Endodermal cell (in vitro differentiated cells): Measurements from ENCODE around the gene DIS3L. TPM values are rescaled to one million over a fixed set of nuclear protein-coding genes. Genes with fewer than 3 reads are reported as not detected.
"Not testable (repeated sequence)": the region's sequence is repeated elsewhere in the genome, so short reads cannot be mapped to it uniquely, and the experiment has no call there.

Experiments
- DNase-seq: peaks from one replicate; pipeline ENCODE4 v3.0.0-alpha.2; 2017
- H3K27ac ChIP-seq: 2 replicates; pipeline ENCODE4 v1.5.1; 2013; ENCODE audit warnings: mild to moderate bottlenecking, low read depth, low read length, moderate library complexity
- H3K27me3 ChIP-seq: 2 replicates; pipeline ENCODE4 v1.6.1; 2013; ENCODE audit warnings: mild to moderate bottlenecking, low read length, moderate library complexity; ENCODE audit not compliant: insufficient read depth, control insufficient read depth, poor library complexity, severe bottlenecking
- H3K36me3 ChIP-seq: 2 replicates; pipeline ENCODE4 v1.7.0; 2013; ENCODE audit warnings: mild to moderate bottlenecking, low read length, moderate library complexity; ENCODE audit not compliant: control insufficient read depth, insufficient read depth
- H3K4me1 ChIP-seq: one replicate; pipeline ENCODE4 v1.7.0; 2013; ENCODE audit warnings: low read length; ENCODE audit not compliant: control insufficient read depth, insufficient read depth
- H3K4me3 ChIP-seq: 2 replicates; pipeline ENCODE4 v1.5.1; 2013; ENCODE audit warnings: mild to moderate bottlenecking, low read length, moderate library complexity
- H3K9ac ChIP-seq: 2 replicates; pipeline ENCODE4 v1.6.1; 2013; ENCODE audit warnings: mild to moderate bottlenecking, low read length, moderate library complexity; ENCODE audit not compliant: poor library complexity, severe bottlenecking; ENCODE audit errors: extremely low read depth
- H3K9me3 ChIP-seq: 2 replicates; pipeline ENCODE4 v1.6.1; 2013; ENCODE audit warnings: mild to moderate bottlenecking, low read length, moderate library complexity; ENCODE audit not compliant: control insufficient read depth
- H3K27ac Mint-ChIP-seq: 2 replicates; pipeline ENCODE4 v1.8.0; 2020; ENCODE audit warnings: mixed read lengths
- H3K27me3 Mint-ChIP-seq: 2 replicates; pipeline ENCODE4 v1.8.0; 2021; ENCODE audit warnings: mild to moderate bottlenecking, mixed read lengths; ENCODE audit not compliant: insufficient read depth
- H3K36me3 Mint-ChIP-seq: 2 replicates; pipeline ENCODE4 v1.8.0; 2020; ENCODE audit warnings: low read depth, mixed read lengths
- H3K4me1 Mint-ChIP-seq: 2 replicates; pipeline ENCODE4 v1.8.0; 2020; ENCODE audit warnings: mixed read lengths
- H3K4me3 Mint-ChIP-seq: 2 replicates; pipeline ENCODE4 v1.8.0; 2020; ENCODE audit warnings: mild to moderate bottlenecking, moderate library complexity, mixed read lengths
- H3K9me3 Mint-ChIP-seq: 2 replicates; pipeline ENCODE4 v1.8.0; 2020; ENCODE audit warnings: mild to moderate bottlenecking, mixed read lengths
- CTCF ChIP-seq: fragments of 200-600 bp; sonication (generic); conservative IDR thresholded peaks from 2 replicates; pipeline ENCODE4 v1.5.0; 2021; ENCODE audit warnings: antibody characterized with exemption, mild to moderate bottlenecking
- WGBS, 2 experiments: methylation state at CpG; one replicate each; pipeline versions ENCODE4 v1.1.5 to v1.1.7; 2013; ENCODE audit warnings: missing lambda C conversion rate in 2 of 2, mixed read lengths in 1 of 2; ENCODE audit not compliant: insufficient coverage in 1 of 2, insufficient read length in 1 of 2; 5-methylcytosine and 5-hydroxymethylcytosine counted together
- total RNA-seq, 2 donors: library from RNA; stranded (reverse); fragmentation: NEBNext Ultra II Directional in 1 of 2; extraction: Animal tissue kit (Norgen Biotek cat#: 25700) in 1 of 2; gene quantifications; 2 replicates in 1 of 2; 3 replicates in 1 of 2; pipeline ENCODE4 v1.2.1, GENCODE V29; 2021

DIS3L gene
- total RNA-seq, 2 donors from 2014 or later, result 26.3 to 38.4 TPM

GRCh38 chr15:66356077-66356358 is 62.6 kb downstream of the DIS3L start:
- Histone ChIP-seq H3K4me1 (no peaks in the 10 kb centered on the region), H3K4me3 (peak overlapping the region; percentile 95), H3K27ac (peak overlapping the region; percentile 19), H3K9ac (peak overlapping the region; percentile 87), H3K9me3 (no peaks in the 10 kb centered on the region), H3K36me3 (peaks cover 14% of the 10 kb centered on the region), H3K27me3 (no peaks in the 10 kb centered on the region)
- H3K4me1 Mint-ChIP-seq, result peaks cover 6% of the 10 kb centered on the region
- no peak for DNase-seq
- 10 to 14% methylated on average over 8 to 12 of the region's 12 CpGs for WGBS, 2 experiments
- H3K4me3 Mint-ChIP-seq, result peak overlapping the region; percentile 91
- H3K27ac Mint-ChIP-seq, result peak overlapping the region; percentile 98
- H3K27me3 Mint-ChIP-seq, result no peaks in the 10 kb centered on the region
- TF ChIP-seq CTCF, result no peak
- H3K36me3 Mint-ChIP-seq, result peaks cover 22% of the 10 kb centered on the region
- no peaks in the 10 kb centered on the region for H3K9me3 Mint-ChIP-seq

- Histone ChIP-seq H3K9me3 (no peaks in the 10 kb centered on the region), H3K27me3 (no peaks in the 10 kb centered on the region), H3K9ac (peak within 1 kb of the TSS; percentile 87), H3K4me1 (no peaks in the 10 kb centered on the region), H3K4me3 (peak within 1 kb of the TSS; percentile 95), H3K36me3 (peaks cover 9% of the 10 kb centered on the region), H3K27ac (peak within 1 kb of the TSS; percentile 19)
- Mint-ChIP-seq H3K27ac (peak within 1 kb of the TSS; percentile 98), H3K36me3 (peaks cover 16% of the 10 kb centered on the region), H3K4me3 (peak within 1 kb of the TSS; percentile 91), H3K4me1 (peaks cover 6% of the 10 kb centered on the region), H3K9me3 (no peaks in the 10 kb centered on the region), H3K27me3 (no peaks in the 10 kb centered on the region)
- no peak for TF ChIP-seq CTCF
- DNase-seq, result peak; percentile 98
- WGBS, 2 experiments, result 12 to 19% methylated on average over 27 to 47 of the region's 51 CpGs
Observed at GRCh38 chr15:66356359-66357236, 63.2 kb downstream of the DIS3L start, which contains the start of gene TIPIN. TSS of gene TIPIN (minus strand) at chr15:66356685. CDS start at chr15:66352947, 3,738 bp downstream.

GRCh38 chr15:66359740-66360139 is 66.4 kb downstream of the DIS3L start:
- H3K4me3 Mint-ChIP-seq, result no peak overlapping the region
- Histone ChIP-seq H3K4me1 (no peaks in the 10 kb centered on the region), H3K9ac (no peak overlapping the region), H3K4me3 (no peak overlapping the region), H3K27ac (no peak overlapping the region), H3K36me3 (no peaks in the 10 kb centered on the region), H3K27me3 (no peaks in the 10 kb centered on the region), H3K9me3 (no peaks in the 10 kb centered on the region)
- TF ChIP-seq CTCF, result no peak
- peaks cover 6% of the 10 kb centered on the region for H3K4me1 Mint-ChIP-seq
- H3K27me3 Mint-ChIP-seq, result no peaks in the 10 kb centered on the region
- no peak for DNase-seq
- no peaks in the 10 kb centered on the region for H3K9me3 Mint-ChIP-seq
- peak overlapping the region; percentile 75 for H3K27ac Mint-ChIP-seq
- no peaks in the 10 kb centered on the region for H3K36me3 Mint-ChIP-seq
- 84 to 88% methylated on average over 3 to 7 of the region's 7 CpGs for WGBS, 2 experiments

- not testable (repeated sequence) for H3K27me3 ChIP-seq, H3K36me3 ChIP-seq, DNase-seq, H3K4me1 Mint-ChIP-seq, H3K4me1 ChIP-seq, H3K9ac ChIP-seq, H3K27ac ChIP-seq, H3K27me3 Mint-ChIP-seq, H3K36me3 Mint-ChIP-seq, H3K27ac Mint-ChIP-seq, H3K4me3 ChIP-seq, H3K4me3 Mint-ChIP-seq, H3K9me3 ChIP-seq, H3K9me3 Mint-ChIP-seq
- WGBS, 2 experiments, result 76 to 96% methylated on average over 10 to 12 of the region's 15 CpGs
Observed at GRCh38 chr15:66361745-66362460, 68.5 kb downstream of the DIS3L start.
